ENCODE data around the gene KCTD7.
"Not testable (repeated sequence)": the region's sequence is repeated elsewhere in the genome, so short reads cannot be mapped to it uniquely, and the experiment has no call there.

Gene KCTD7

DNA sequence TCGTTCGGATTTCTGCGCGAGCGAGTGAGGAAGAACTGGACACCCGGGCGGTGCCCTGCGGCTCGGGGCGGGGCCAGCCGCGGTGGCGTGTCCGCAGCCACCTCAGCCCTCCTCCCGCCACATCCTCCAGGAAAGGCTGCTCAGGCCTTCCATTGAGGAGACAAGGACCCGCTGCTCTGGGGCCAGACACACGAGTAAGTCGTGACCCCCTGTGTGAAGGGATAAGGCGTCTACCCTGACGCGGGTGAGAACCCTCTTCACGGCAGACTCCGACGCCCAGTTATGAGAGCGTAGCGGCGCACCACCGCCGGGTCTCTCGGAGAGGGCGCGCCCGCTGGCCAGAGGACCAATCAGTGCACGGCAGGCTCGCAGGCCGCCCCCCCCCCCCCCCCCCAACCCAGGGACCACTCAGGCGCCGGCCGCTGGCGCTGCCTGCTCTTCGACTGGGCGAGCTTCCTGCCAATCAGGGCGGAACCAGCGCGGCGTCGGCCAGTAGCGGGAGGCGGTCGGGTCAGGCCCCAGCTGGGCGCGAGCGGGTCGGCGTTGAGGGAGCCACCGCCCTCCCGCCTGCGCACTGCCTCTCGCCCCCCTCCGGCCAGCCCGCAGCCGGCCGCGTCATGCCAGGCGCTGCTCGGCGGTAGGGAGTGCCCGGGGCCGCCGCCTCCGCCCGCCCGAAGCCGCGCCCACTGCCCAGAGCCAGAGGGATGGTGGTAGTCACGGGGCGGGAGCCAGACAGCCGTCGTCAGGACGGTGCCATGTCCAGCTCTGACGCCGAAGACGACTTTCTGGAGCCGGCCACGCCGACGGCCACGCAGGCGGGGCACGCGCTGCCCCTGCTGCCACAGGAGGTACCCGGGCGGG is at the start of gene KCTD7:
KCTD7 (plus strand) TSS at position 521 of the 861 bp plus-strand sequence; CDS start at position 705, 184 bp downstream.
- peak; percentile 97 to 99 for DNase-seq

DNA sequence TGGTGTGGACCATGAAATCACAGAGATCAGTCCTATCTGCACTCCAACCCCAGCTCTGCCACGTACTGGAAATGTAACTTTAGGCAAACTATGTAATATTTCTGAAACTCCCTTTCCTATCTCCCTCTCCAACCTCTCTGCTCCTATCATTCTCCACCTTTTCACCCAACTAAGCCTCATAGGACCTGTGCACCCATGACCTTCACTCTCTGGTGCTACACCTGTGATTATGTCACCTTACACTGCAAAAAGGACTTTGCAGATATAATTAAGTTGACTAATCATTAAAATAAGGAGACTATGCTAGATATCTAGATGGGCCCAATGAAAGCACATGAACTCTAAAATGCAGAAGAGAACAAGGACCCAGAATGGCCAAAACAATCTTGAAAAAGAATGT is 48.3 kb upstream of the KCTD7 start:
- DNase-seq = not testable (repeated sequence)

DNA sequence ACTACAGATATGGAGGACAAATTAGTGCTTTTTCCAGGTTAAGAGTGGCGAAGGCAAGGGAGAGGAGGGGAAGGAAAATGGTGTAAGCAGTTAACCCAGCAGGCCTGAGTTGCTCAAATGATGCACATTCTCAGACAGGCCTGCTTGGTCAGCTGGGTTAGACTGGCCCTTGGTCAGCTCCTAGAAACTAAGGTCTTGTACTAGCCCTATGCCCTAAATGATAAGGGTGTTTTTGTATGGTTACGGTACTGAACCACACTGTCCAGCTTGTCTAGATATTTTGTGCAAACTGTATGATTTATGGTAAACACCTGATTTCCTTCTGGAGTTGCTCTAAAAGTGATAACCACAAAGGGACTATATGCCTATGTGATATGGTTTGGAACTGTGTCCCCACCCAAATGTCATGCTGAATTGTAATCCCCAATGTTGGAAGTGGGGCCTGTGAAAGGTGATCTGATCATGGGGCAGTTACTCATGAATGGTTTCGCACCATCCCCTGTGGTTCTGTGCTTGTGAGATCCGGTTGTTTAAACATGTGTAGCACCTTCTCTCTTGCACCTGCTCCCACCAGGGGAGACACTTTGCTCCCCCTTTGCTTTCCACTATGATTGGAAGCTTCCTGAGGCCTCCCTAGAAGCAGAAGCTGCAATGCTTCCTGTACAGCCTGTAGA is 45.7 kb upstream of the KCTD7 start:
- not testable (repeated sequence) for DNase-seq

DNA sequence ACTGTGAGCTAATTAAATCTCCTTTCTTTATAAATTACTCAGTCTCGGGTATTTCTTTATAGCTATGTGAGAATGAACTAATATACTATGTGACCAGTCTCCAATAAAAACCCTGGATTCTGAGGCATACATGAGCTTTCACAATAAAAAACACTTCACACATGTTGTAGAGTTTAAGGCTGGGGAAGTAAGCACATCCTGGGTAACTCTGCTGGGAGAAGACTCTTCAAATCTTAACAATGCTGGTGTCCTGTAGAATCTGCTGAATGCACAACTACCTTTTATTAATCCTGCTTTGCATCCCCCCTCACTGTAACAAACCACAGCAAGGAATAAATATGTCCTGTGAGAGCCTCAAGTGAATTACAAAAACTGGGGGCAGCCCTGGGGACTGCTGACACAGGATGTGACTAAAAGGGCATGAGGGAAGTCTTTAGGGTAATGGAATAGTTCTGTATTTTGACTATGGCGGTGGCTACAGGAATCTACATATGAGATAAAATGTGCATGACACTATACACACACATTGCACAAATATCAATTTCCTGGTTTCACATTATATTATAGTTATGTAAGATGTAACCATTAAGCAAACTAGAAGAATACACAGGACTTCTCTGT is 45.1 kb upstream of the KCTD7 start:
- DNase-seq = no peak

DNA sequence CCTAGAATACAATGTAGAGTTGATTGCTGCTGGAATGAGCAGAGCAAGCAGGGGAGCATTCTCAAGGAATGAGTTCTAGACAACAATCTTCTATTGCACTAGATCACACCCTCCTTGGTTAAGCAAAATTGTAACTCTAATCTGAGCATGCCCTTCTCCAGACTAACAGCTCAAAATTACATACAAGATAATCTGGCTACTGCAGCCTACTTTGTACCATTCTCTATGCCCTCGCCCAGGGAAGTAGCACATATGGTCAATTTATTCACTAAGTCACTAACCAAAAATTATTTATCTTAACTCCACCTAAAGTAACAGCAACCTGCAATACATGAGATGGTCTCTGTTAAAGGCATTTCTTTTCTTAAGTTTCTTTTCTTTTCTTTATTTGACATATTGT is 42.5 kb upstream of the KCTD7 start:
- DNase-seq = no peak

DNA sequence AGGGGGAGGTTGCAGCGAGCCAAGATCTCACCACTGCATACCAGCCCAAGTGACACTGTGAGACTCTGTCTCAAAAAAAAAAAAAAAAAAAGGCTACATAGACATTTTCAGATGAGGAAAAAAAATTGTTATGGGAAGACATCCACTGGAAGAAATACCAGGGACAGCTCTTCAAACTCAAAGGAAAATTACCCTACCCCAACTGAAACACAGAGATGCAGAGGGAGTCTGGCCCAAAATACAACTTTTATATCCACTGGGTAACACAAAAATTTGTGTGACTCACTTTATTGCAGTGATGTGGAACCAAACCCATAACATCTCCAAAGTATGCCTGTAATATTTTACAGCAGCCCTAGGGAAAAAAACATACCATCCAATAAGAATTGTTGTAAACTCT is 40.5 kb upstream of the KCTD7 start:
- not testable (repeated sequence) for DNase-seq

DNA sequence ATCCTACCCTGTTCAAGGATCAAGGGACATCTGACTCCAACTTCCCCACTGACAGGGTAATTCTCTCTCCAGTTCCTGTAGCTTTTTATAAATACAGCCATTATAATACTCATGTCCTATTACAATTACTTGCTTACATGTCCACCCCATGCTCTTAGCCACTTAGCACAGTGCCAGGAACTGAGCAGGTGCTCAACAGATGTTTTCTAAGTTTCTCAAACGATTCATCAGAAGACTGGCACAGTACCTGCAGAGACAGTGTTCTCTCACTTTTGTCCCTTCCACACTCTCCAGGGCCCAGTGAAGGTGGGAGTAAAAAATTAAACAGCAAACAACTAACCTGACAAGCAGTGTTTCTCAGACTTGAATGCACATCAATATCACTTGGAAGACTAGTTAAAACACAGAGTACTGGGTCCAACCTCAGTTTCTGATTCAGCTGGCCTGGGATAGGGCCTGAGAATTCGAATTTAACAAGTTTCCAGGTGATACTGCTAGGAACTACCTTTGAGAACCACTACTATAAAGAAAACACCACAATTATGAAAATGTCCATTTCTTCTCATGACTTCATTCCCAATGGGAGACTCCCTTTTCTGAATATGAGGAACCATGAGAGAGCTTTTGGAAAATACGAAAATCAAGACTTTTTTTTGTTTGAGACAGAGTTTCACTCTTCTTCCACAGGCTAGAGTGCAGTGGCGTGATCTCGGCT is 39.7 kb upstream of the KCTD7 start:
- DNase-seq = not testable (repeated sequence)

DNA sequence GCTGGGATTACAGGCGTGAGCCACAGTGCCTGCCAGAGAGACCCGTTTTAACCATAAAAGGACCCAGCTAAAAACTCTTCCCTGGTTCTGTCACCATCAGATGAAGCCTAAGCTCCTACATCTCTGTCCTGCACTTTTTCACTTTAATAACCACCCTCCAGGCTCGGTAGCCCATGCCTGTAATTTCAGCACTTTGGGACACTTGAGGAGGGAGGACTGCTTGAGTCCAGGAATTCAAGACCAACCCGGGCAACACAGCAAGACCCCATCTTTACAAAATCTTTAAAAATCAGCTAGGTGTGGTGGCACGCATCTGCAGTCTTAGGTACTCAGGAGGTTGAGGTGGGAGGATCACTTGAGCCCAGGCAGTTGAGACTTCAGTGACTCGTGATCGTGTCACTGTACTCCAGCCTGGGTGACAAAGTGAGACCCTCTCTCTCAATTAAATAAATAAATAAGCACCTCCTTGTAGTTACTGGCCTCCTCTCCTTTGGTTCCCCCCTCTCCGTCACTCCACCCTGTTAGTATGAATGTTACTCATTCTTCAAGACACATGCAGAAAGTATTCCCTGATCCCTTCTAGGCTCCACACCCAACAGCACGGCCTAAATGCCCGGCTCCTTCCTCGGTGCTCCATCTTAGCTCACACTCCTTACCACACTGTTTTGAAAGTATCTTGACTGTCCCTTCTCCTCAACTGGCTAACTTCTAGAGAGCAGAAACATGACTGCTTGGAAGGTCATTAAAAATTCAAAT is 38.2 kb upstream of the KCTD7 start:
- DNase-seq = not testable (repeated sequence)

DNA sequence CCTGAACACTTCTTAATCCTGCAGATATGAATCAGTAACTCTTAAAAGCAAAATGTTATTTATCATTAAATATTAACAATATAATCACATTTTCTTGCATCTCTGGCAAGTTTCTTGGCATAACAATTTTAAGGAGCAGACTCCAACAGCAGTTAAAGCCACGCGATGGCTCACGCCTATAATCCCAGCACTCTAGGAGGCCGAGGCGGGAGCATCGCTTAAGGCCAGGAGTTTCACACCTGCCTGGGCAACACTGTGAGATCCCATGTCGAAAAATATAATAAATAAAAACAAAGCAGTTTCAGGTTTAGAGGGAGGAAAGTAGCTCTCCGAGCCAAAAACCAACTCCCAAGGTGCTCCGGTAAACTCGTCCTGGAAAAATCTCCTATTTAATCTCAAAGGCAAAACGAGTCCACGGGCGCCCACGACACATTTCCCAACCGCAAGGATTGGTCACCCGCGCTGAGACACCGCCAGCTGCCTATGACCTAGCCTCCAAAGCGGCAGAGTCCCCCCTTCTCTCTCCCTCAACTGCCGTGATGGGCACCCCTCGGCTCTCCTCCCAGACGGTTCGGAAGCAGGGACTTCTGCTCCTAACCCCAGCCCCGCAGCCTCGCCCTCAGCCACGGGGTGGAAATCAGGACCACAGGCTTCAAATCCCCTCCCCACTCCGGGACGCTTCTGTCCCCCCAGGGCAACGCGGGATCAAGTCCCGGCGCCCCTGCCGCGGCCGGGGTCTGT is 37.5 kb upstream of the KCTD7 start:
- peak in 1 of 2 experiments; percentile 11 for DNase-seq

DNA sequence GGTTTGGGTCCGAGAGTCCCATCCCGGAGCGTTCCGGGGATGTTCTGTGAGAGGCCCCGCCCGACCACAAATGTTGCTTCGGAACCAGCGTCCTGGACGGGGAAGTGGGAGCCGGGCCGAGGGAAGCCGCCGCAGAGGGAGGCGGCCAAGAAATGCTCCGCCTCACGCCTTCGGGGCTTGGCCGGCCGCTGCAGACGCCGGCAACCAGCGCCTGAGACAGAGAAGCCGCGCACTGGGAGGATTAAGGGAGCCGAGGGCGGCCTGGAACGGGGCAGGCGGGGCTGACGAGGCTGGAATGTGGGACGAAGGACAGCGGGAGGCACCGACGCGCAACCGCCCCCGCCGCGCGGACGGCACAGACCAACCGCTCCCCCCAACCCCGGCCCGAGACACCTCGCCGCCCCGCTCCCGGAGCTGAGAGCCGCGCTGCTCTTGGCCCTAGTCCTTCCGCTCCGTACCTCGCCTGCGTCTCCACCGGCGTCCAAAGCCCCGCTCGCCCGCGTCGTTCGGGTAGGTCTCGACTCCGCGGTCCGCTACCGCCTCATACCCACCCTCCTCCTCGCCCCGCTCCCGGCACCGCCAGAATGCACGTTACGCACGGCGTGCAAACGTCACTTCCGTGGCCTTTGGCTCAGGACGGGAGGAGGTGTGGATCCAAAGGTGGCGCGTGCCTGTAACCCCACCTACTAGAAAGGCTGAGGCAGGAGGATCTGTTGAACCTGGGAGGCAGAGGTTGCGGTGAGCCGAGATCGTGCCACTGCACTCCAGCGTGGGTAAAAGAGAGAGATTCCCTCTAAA is 36.7 kb upstream of the KCTD7 start:
- DNase-seq = peak; percentile 95 to 98

DNA sequence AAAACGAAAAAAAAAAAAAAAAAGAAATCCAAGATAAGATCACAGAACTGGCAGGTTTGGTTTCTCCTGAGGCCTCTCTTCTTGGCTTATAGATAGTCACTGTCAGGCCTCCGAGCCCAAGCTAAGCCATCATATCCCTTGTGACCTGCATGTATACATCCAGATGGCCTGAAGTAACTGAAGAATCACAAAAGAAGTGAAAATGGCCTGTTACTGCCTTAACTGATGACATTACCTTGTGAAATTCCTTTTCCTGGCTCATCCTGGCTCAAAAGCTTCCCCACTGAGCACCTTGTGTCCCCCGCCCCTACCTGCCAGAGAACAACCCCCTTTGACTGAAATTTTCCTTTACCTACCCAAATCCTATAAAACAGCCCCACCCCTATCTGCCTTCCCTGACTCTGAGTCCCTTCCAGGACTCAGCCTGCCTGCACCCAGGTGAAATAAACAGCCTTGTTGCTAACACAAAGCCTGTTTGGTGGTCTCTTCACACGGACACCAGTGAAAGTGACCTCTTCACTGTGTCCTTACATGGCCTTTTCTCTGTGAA is 36.0 kb upstream of the KCTD7 start:
- not testable (repeated sequence) for DNase-seq

DNA sequence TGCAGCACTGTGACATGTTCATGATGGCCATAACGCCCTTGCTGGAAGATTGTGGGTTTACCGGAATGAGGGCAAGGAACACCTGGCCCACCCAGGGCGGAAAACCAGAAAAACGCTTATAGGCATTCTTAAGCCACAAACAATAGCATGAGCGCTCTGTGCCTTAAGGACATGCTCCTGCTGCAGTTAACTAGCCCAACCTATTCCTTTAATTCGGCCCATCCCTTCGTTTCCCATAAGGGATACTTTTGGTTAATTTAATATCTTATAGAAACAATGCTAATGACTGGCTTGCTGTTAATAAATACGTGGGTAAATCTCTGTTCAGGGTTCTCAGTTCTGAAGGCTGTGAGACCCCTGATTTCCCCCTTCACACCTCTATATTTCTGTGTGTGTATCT is 34.6 kb upstream of the KCTD7 start:
- DNase-seq = not testable (repeated sequence)

DNA sequence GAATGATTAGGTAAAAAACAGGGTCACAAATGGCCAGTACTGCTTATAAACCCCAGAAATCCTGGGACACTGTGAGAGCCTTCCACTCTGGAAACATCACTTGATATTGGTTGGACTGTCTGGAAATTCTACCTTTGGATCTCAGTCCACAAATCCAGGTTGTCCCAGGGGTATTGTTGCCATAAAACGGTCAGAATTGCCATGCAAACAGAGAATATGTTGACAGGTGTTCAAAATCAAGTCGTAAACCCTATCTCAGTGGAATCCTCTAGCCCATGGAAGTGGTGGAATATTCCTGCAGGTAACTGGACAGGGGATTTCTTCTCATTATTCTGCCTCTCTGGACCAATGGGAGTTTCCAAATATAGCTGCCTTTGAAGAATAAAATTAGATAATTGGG is 31.2 kb upstream of the KCTD7 start:
- DNase-seq = no peak

DNA sequence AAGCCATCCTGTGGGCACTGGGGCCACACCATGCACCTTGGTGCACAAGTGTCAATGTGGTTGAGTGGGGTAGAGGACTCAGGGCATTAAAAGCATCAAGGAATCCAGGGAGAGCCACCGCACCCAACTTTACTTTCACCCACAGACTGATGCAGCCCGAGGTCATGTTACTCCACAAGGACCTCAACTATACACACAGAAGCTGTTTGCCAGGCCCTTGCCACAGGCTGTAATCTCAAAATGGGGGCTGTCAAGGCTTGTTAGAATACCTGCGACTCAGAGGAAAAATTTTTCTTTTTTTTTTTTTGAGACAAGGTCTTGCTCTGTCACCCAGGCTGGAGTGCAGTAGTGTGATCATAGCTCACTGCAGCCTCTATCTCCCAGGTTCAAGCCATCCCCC is 26.5 kb upstream of the KCTD7 start:
- DNase-seq = no peak

DNA sequence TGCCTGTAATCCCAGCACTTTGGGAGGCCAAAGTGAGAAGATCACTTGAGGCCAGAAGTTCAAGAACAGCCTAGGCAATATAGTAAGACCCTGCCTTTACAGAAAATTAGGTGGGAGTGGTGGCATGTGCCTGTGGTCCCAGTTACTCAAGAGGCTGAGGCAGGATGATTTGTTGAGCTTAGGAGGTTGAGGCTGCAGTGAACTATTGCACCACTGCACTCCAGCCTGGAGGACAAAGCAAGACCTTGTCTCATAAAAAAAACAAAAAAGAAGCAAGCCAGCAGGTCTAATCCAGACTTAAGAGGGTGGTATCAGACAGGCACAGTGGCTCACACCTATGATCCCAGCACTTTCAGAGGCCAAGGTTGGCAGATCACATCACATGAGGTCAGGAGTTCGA is 24.5 kb upstream of the KCTD7 start:
- DNase-seq = no peak

DNA sequence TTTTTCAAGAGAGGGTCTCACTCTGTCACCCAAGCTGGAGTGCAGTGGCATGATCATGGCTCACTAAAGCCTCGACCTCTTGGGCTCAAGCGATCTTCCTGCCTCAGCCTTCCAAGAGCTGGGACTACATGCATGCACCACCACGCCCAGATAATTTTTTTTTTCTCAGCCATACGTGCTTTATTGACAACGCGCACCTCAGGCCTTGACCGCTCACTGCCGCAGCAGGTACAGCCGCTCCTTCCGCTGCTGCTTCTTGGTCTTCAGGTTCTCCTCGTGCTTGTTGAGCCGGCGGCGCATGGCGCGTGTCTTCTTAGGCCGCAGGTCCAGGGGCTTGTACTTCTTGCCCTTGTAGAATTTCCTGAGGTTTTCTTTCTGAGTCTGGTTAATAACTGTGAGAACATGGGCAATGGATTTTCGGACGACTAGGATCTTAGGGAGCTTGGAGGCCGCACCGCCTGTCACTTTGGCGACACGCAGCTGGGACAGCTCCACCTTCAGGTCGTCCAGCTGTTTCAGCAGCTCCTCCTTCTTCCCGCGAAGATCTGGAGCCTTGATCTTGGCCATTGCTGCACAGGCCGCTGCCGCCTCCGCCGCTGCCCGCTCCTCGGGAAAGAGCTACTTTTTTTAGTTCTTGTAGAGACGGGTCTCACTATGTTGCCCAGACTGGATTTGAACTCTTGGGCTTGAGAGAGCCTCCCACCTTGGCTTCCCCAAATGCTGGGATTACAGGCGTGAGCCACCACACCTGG is 22.0 kb upstream of the KCTD7 start:
- DNase-seq = not testable (repeated sequence)

DNA sequence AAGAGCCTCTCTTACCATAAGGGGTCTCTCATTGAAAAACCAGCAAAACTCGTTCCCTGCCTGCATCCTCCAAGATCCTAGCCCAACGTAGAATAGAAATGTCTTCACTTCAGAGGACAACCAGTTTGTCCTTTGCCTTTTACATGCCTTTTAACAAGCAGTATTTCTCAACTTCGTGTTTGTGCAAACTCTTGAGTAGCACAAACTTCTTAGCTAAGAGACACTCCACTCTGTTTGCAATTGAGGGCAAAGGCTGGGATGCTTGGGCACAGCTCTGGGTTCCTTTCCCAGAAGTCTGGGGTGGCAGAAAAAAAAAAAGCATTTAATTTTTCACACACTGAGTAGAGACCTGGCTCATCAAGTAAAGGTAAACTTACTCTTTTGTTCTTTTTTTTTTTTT is 19.5 kb upstream of the KCTD7 start:
- DNase-seq = no peak

DNA sequence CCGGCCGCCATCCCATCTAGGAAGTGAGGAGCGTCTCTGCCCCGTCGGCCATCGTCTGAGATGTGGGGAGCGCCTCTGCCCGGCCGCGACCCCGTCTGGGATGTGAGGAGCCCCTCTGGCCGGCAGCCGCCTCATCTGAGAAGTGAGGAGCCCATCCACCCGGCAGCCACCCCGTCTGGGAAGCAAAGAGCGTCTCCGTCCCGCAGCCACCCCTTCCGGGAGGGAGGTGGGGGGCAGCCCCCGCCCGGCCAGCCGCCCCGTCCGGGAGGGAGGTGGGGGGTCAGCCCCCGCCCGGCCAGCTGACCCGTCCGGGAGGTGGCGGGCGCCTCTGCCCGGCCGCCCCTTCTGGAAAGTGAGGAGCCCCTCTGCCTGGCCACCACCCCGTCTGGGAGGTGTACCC is 14.1 kb upstream of the KCTD7 start:
- DNase-seq = not testable (repeated sequence)

DNA sequence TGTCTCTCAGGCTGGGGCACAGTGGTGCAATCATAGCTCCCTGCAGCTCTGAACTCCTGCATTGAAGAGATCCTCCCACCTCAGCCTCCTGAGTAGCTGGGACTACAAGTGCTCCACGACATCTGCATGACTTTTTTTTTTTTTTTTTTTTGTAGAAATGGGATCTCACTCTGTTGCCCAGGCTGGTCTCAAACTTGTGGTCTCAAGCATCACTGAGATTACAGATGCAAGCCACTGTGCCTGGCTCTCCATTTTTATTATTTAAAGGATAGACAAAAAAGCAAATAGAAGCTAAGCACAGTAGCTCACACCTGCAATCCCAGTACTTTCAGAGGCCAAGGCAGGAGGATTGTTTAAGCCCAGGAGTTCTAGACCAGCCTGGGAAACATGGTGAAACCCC is 13.0 kb upstream of the KCTD7 start:
- DNase-seq = no peak

DNA sequence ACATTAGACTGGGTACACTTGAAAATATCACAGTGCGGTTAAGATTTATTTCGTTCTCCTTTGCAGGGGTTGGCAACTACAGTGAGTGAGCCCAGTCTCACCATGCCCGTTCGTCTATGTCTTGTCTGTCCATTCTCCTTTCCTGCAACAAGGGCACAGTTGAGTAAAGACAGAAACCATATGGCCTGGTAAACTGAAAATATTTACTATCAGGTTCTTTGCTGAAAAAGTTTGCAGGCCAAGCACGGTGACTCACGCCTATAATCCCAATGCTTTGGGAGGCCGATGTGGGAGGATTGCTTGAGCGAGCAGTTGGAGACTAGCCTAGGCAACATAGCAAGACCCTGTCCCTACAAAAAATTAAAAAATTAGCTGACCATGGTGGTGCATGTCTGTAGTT is 11.4 kb upstream of the KCTD7 start:
- no peak for DNase-seq

Measured in SHP77 (cell line).